H9 (cell line): ENCODE results near the gene R3HDM1. TPM values are rescaled to one million over a fixed set of nuclear protein-coding genes. Genes with fewer than 3 reads are reported as not detected.

Experiments used
- DNase-seq: peaks from one replicate; pipeline ENCODE4 v3.0.0-alpha.2; 2017
- H2AFZ ChIP-seq: one replicate; pipeline ENCODE4 v1.6.1; 2013; ENCODE audit warnings: mild to moderate bottlenecking, low read length, control low read depth, moderate library complexity
- H2AK5ac ChIP-seq: 2 replicates; pipeline ENCODE4 v1.6.1; 2013; ENCODE audit warnings: low read length, control low read depth, mixed read lengths; ENCODE audit not compliant: insufficient read length
- H2BK120ac ChIP-seq: one replicate; pipeline ENCODE4 v1.6.1; 2013; ENCODE audit warnings: low read depth, mild to moderate bottlenecking, low read length, control low read depth, inconsistent platforms; ENCODE audit not compliant: poor library complexity, severe bottlenecking
- H2BK12ac ChIP-seq: 2 replicates; pipeline ENCODE4 v1.6.1; 2013; ENCODE audit warnings: low read length, control low read depth, mixed read lengths, low read depth; ENCODE audit not compliant: insufficient read length
- H2BK15ac ChIP-seq: 2 replicates; pipeline ENCODE4 v1.6.1; 2013; ENCODE audit warnings: low read depth, low read length, control low read depth
- H2BK20ac ChIP-seq: one replicate; pipeline ENCODE4 v1.6.1; 2013; ENCODE audit warnings: low read depth, mild to moderate bottlenecking, low read length, control low read depth, inconsistent platforms; ENCODE audit not compliant: poor library complexity, severe bottlenecking
- H2BK5ac ChIP-seq: 2 replicates; pipeline ENCODE4 v1.6.1; 2013; ENCODE audit warnings: low read length, control low read depth, mixed read lengths; ENCODE audit not compliant: insufficient read length
- H3K14ac ChIP-seq: 2 replicates; pipeline ENCODE4 v1.6.1; 2013; ENCODE audit warnings: low read length, control low read depth; ENCODE audit not compliant: insufficient read depth
- H3K18ac ChIP-seq: 2 replicates; pipeline ENCODE4 v1.6.1; 2013; ENCODE audit warnings: low read depth, mild to moderate bottlenecking, mixed read lengths, low read length, control low read depth; ENCODE audit not compliant: insufficient read length
- H3K23ac ChIP-seq: 2 replicates; pipeline ENCODE4 v1.6.1; 2013; ENCODE audit warnings: low read length, control low read depth, mixed read lengths, low read depth; ENCODE audit not compliant: insufficient read length
- H3K23me2 ChIP-seq: 2 replicates; pipeline ENCODE4 v1.6.1; 2013; ENCODE audit warnings: low read depth, mild to moderate bottlenecking, mixed read lengths, low read length, control low read depth; ENCODE audit not compliant: insufficient read length, poor library complexity, severe bottlenecking
- H3K27ac ChIP-seq: 2 replicates; pipeline ENCODE4 v1.5.1; 2013; ENCODE audit warnings: low read length, control low read depth, mixed read lengths, low read depth; ENCODE audit not compliant: insufficient read length
- H3K27me3 ChIP-seq: 2 replicates; pipeline ENCODE4 v1.6.1; 2013; ENCODE audit warnings: low read length, control low read depth, inconsistent platforms; ENCODE audit not compliant: insufficient read depth
- H3K4ac ChIP-seq: 2 replicates; pipeline ENCODE4 v1.6.1; 2013; ENCODE audit warnings: low read depth, mild to moderate bottlenecking, control low read depth, inconsistent platforms, low read length, moderate library complexity
- H3K4me1 ChIP-seq: 2 replicates; pipeline ENCODE4 v1.6.1; 2013; ENCODE audit warnings: low read length, control low read depth, inconsistent platforms; ENCODE audit not compliant: insufficient read depth
- H3K4me2 ChIP-seq: 2 replicates; pipeline ENCODE4 v1.6.1; 2013; ENCODE audit warnings: low read length, control low read depth, mixed read lengths; ENCODE audit not compliant: insufficient read length, insufficient read depth
- H3K56ac ChIP-seq: 2 replicates; pipeline ENCODE4 v1.6.1; 2013; ENCODE audit warnings: low read depth, mild to moderate bottlenecking, mixed read lengths, low read length, control low read depth; ENCODE audit not compliant: insufficient read length
- H3K79me1 ChIP-seq: 2 replicates; pipeline ENCODE4 v1.6.1; 2013; ENCODE audit warnings: low read depth, mild to moderate bottlenecking, moderate library complexity, low read length, control low read depth, inconsistent platforms; ENCODE audit not compliant: insufficient read depth, poor library complexity, severe bottlenecking
- H3K79me2 ChIP-seq: 2 replicates; pipeline ENCODE4 v1.6.1; 2013; ENCODE audit warnings: low read length, control low read depth, inconsistent platforms; ENCODE audit not compliant: insufficient read depth
- H3K9ac ChIP-seq: 2 replicates; pipeline ENCODE4 v1.6.1; 2013; ENCODE audit warnings: low read length, control low read depth, mixed read lengths; ENCODE audit not compliant: insufficient read length; ENCODE audit errors: extremely low read depth
- H3K9me3 ChIP-seq: one replicate; pipeline ENCODE4 v1.6.1; 2013; ENCODE audit warnings: low read depth, low read length, inconsistent platforms; ENCODE audit not compliant: control insufficient read depth
- H3T11ph ChIP-seq: one replicate; pipeline ENCODE4 v1.6.1; 2013; ENCODE audit warnings: mild to moderate bottlenecking, low read length, control low read depth, inconsistent platforms
- H4K20me1 ChIP-seq: one replicate; pipeline ENCODE4 v1.6.1; 2013; ENCODE audit not compliant: control insufficient read depth, insufficient read length, insufficient read depth
- H4K5ac ChIP-seq: 2 replicates; pipeline ENCODE4 v1.6.1; 2013; ENCODE audit warnings: low read depth, mild to moderate bottlenecking, mixed read lengths, low read length, control low read depth; ENCODE audit not compliant: insufficient read length
- H4K8ac ChIP-seq: replicated peaks from 2 replicates; pipeline ENCODE4 v1.6.1; 2013; ENCODE audit warnings: low read length, control low read depth, mixed read lengths, low read depth; ENCODE audit not compliant: insufficient read length
- H4K91ac ChIP-seq: 2 replicates; pipeline ENCODE4 v1.6.1; 2013; ENCODE audit warnings: low read depth, mild to moderate bottlenecking, moderate library complexity, mixed read lengths, low read length, control low read depth; ENCODE audit not compliant: insufficient read length
- H3K27ac Mint-ChIP-seq, 3 experiments: 2 replicates in 2 of 3; 3 replicates in 1 of 3; pipeline ENCODE4 v1.8.0; 2020 to 2021; ENCODE audit warnings: mixed read lengths in 3 of 3, mild to moderate bottlenecking in 1 of 3, moderate library complexity in 1 of 3
- H3K27me3 Mint-ChIP-seq: 2 replicates; pipeline ENCODE4 v1.8.0; 2021; ENCODE audit warnings: low read depth, mild to moderate bottlenecking, moderate library complexity, mixed read lengths
- H3K36me3 Mint-ChIP-seq, 3 experiments: 2 replicates in 2 of 3; 3 replicates in 1 of 3; pipeline ENCODE4 v1.8.0; 2020 to 2021; ENCODE audit warnings: low read depth in 3 of 3, mixed read lengths in 3 of 3; ENCODE audit not compliant: insufficient read depth in 1 of 3
- H3K4me1 Mint-ChIP-seq, 2 experiments: 2 replicates each; pipeline ENCODE4 v1.8.0; 2020; ENCODE audit warnings: mixed read lengths in 2 of 2
- H3K4me3 Mint-ChIP-seq, 2 experiments: 2 replicates in 1 of 2; 3 replicates in 1 of 2; pipeline ENCODE4 v1.8.0; 2020 to 2021; ENCODE audit warnings: mild to moderate bottlenecking in 2 of 2, mixed read lengths in 2 of 2, moderate library complexity in 1 of 2
- H3K9me3 Mint-ChIP-seq, 2 experiments: 2 replicates in 1 of 2; 3 replicates in 1 of 2; pipeline ENCODE4 v1.8.0; 2020; ENCODE audit warnings: mild to moderate bottlenecking in 2 of 2, mixed read lengths in 2 of 2, moderate library complexity in 1 of 2
- CTCF ChIP-seq: fragments of 200-600 bp; sonication (generic); conservative IDR thresholded peaks from 3 replicates; pipeline ENCODE4 v1.8.0; 2021; ENCODE audit warnings: antibody characterized with exemption, mild to moderate bottlenecking
- WGBS: extraction: QIAGEN DNeasy Blood & Tissue Kit; methylation state at CpG from one replicate; pipeline ENCODE4 v1.1.7; 2013; ENCODE audit warnings: missing lambda C conversion rate, low lambda C conversion rate, mixed read lengths; ENCODE audit not compliant: insufficient read length; ENCODE audit errors: extremely low coverage; 5-methylcytosine and 5-hydroxymethylcytosine counted together
- total RNA-seq: library from RNA; stranded (reverse); gene quantifications from 2 replicates; pipeline ENCODE4 v1.2.1, GENCODE V29; 2021

Gene R3HDM1
- total RNA-seq, 1 experiment from 2014 or later: 58.8 TPM

- Histone ChIP-seq H4K91ac (no peak overlapping the region), H3K23me2 (no peaks in the 10 kb centered on the region), H4K5ac (no peak overlapping the region), H3K79me2 (peaks cover 18% of the 10 kb centered on the region; the same call in 1 of the 2 replicates), H3T11ph (no peak overlapping the region), H3K9me3 (no peaks in the 10 kb centered on the region), H3K79me1 (no peaks in the 10 kb centered on the region), H3K23ac (no peak overlapping the region), H2BK5ac (no peak overlapping the region), H3K4ac (no peak overlapping the region), H4K20me1 (no peaks in the 10 kb centered on the region), H2BK20ac (no peak overlapping the region), H2BK12ac (no peak overlapping the region), H3K14ac (no peak overlapping the region), H3K27ac (no peak overlapping the region), H2BK15ac (no peak overlapping the region), H2BK120ac (no peak overlapping the region), H3K18ac (no peak overlapping the region), H4K8ac (no peak overlapping the region), H3K4me1 (no peaks in the 10 kb centered on the region), H3K9ac (no peak overlapping the region), H2AK5ac (no peak overlapping the region), H3K56ac (no peak overlapping the region), H3K4me2 (no peak overlapping the region), H3K27me3 (no peaks in the 10 kb centered on the region), H2AFZ (no peak overlapping the region)
- H3K4me1 Mint-ChIP-seq: peaks cover 16 to 17% of the 10 kb centered on the region in 2 experiments
- no peaks in the 10 kb centered on the region for H3K9me3 Mint-ChIP-seq
- H3K27me3 Mint-ChIP-seq: no peaks in the 10 kb centered on the region
- peaks cover 9 to 24% (median 18%) of the 10 kb centered on the region in 3 experiments; a peak in 6 of 7 replicates for H3K36me3 Mint-ChIP-seq
- H3K4me3 Mint-ChIP-seq: no peak overlapping the region; a peak in 1 of 5 replicates
- no peak overlapping the region; a peak in 1 of 7 replicates for H3K27ac Mint-ChIP-seq
- WGBS: no CpG with 5 or more reads among the region's 5 CpGs
- DNase-seq: peak; percentile 44
- TF ChIP-seq CTCF: peak; percentile 49; the same call in 2 of the 3 replicates
Observed at GRCh38 chr2:135744760-135745314, 213.6 kb downstream of the R3HDM1 start.
